Stimulated activated CD4-positive, alpha-beta T cell treated with anti-CD3 and anti-CD28 coated beads, Interleukin-4, amount 100 ng/mL, for 4 hours (primary cell): ENCODE measurements around the gene TTLL8.

Experiments used
- DNase-seq, 2 experiments: peaks; one replicate each; pipeline ENCODE4 v3.0.0-alpha.2; 2020

TTLL8 gene

DNA sequence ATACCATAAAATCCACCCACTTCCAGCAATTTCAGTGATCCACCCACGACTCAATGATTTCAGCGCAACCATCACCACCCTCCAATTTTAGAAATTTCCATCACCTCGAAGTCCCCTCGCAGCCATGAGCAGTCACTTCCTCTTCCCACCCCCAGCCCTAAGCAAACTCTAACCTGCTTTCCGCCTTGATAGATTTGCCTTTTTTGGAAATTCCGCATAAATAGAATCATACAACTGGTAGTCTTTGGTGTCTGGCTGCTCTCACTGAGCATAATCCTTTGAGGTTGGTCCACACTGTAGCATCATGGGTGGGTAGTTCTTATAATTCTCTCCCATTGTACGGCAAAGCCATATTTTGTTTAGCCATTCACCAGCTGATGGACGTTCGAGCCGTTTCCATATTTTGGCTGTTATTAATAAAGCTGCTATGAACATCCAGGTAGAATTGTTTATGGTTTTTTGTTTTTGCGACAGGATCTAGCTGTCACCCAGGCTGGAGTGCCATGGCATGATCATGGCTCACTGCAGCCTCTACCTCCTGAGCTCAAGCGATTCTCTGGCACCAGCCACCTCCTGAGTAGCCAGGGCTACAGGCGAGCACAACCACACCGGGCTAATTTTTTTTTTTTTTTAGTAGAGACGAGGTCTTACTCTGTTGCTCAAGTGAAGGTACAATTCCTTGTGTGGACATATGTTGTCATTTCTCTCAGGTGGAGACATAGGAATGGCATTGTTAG is 81.5 kb downstream of the TTLL8 start:
- DNase-seq: peak; percentile 49 to 83

DNA sequence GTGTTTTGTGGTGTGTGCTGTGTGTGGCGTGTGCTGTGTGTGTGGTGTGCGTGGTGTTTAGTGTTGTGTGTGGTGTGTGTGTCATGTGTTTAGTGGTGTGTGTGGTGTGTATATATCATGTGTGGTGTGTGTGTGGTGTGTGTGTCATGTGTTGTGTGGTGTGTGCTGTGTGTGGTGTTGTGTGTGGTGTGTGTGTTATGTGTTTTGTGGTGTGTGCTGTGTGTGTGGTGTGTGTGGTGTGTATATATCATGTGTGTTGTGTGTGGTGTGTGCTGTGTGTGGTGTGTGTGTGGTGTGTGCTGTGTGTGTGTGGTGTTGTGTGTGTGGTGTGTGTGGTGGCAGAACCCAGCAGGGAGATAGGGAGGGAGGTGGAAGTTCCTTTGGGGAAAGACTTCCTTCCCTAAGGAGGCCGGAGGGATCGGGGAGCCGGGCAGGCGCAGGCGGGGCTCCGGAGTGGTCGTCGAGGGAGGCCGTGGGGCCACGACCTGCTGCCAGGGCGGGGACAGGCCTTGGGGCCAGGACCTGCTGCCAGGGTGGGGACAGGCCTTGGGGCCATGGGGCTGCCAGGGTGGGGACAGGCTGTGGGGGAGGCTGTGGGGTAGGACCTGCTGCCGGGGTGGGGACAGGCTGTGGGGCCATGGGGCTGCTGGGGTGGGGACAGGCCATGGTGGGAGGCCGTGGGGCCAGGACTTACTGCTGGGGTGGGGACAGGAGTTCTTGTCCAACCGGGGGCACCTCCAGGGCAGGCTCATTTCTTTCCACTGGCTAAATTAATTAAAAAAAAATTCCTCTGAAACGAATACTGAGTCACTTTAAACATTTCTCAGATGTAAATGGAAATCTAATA is 82.3 kb downstream of the TTLL8 start:
- peak; percentile 62 to 76 for DNase-seq

DNA sequence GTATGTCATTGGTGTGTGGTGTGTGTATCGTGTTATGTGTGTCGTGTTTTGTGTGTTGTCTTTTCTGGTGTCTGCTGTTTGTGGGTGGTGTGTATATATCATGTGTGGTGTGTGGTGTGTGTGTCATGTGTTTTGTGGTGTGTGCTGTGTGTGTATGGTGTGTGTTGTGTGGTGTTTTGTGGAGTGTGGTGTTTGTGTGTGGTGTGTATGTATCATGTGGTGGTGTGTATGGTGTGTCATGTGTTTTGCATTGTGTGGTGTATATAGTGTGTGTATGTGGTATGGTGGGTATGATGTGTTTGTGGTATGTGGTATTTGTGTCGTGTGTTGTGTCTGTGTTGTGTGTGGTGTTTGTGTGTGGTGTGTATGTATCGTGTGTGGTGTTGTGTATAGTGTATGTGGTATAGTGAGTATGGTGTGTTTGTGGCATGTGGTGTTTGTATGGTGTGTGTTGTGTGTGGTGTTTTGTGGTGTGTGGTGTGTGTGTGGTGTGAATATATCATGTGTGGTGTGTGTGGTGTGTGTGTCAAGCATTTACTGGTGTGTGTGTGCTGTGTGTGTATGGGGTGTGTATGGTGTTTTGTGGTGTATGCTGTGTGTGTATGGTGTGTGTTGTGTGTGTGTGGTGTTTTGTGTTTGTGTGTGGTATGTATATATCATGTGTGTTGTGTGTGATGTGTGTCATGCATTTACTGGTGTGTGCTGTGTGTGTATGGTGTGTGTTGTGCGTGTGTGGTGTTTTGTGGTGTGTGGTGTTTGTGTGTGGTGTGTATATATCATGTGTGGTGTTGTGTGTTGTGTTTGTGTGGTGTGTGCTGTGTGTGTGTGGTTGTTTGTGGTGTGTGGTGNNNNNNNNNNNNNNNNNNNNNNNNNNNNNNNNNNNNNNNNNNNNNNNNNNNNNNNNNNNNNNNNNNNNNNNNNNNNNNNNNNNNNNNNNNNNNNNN is 84.8 kb downstream of the TTLL8 start:
- no peak for DNase-seq

DNA sequence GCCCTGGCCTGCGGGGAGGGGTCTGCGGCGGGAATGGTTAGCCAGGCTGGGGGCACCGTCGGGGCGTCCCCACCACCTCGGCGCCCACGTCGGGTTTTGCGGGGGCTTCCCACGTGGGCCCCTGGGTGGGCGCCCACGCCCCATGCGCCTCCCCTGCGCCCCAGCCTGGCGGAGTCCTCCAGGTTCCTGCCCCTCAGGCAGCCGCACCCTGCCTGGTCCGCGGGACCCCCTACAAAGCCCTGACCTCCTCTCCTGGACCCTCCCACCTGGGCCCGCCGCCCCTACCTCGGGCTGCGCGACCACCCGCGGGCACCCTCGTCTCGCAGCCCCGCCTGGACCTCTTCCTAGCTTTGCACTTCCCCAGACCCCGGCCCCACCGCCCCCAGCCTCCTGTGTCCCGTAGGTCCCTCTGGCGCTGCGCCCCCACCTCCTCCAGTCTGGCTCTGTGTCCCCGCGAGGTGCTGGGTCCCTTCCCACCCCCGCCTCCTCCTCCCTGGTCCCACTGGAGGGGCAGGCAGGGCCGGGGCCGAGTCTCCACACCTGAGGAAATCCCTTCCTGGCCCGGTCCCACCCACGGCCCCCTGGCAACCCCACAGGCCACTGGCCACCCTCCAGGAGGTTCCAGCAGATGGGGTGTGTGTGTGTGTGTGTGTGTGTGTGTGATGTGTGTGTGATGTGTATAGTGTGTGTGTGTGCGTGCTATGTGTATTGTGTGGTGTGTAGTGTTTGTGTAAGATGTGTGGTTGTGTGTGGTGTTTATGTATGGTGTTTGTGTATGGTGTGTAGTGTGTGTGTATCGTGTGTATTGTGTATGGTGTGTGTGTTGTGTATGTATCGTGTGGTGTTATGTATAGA is 85.7 kb downstream of the TTLL8 start:
- peak; percentile 24 to 40 for DNase-seq

DNA sequence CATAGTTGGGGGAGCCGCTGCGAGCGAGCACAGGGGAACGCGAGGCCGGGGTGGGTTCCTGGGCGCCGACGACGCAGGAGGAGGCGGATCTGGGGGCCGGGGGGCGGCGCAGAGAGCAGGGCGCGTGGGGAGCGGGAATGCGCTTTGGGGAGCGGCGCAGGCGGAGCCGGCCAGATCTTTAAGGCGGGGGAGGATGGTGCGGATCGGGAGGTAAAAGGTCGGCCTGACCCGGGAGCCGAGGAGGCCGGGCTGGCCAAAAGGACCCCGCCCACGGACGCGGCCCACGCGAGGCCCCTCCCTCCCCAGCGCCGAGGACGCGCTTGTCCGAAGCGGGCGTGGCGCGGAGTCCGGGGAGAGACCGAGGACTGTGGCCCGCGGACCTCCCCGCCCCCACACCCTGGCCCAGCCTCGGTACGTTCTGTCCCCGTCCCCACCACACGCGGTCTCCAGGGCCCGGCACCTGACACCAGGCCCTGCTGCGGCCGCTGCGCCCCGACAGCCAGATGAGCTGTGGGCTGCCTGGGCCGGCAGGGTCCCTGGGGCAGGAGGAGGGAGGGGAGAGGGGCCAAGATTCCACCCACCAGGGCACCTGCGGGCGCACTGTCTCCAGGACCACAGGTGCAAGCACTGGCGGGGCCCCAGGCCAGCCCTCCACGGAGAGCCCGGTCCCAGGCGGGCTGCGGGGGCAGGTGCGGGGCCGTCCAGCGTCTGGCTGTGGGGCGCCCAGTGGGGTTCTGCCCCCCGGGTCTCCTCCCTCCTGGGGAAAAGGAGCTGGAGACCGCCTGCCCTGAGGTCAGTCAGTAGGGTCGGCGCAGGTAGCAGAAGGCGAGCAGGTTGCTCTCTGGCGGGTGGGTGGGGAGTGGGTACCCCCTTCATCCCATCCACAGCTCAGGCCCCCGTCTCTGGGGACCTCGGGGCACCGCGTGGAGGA is 86.6 kb downstream of the TTLL8 start:
- DNase-seq: peak; percentile 79 to 87

DNA sequence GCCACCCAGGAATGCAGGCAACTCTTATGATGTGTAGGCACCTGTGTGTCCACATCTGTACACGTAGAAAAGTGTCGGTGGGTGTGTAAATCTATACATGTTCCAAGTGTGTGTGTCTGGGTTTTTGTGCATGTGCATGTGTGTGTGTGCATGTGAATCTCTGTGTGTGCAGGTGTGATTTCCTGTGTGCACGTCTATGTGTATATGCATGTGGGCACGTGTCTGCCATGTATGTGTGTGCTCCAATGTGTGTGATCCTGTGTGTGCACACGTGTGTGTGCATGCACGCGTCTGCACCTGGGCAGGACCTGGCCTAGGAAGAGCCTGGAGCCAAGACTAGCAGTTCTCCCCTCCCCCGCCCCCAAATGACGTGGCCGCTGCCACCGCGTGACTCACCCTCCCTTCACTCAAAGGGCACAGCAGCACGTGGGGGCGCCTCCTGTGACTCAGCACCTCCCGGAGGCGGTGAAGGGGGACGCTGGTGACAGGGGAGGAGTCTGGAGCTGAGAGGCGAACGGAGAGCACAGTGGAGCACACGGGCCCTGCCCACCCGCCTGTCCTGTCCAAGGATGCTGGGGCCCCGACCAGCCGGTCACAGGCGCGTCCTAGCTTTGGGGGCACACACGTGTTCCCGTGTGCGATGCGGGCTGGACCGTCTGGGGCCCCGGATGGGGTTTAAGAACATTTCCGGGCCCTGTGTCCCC is 87.4 kb downstream of the TTLL8 start:
- peak; percentile 94 to 99 for DNase-seq

DNA sequence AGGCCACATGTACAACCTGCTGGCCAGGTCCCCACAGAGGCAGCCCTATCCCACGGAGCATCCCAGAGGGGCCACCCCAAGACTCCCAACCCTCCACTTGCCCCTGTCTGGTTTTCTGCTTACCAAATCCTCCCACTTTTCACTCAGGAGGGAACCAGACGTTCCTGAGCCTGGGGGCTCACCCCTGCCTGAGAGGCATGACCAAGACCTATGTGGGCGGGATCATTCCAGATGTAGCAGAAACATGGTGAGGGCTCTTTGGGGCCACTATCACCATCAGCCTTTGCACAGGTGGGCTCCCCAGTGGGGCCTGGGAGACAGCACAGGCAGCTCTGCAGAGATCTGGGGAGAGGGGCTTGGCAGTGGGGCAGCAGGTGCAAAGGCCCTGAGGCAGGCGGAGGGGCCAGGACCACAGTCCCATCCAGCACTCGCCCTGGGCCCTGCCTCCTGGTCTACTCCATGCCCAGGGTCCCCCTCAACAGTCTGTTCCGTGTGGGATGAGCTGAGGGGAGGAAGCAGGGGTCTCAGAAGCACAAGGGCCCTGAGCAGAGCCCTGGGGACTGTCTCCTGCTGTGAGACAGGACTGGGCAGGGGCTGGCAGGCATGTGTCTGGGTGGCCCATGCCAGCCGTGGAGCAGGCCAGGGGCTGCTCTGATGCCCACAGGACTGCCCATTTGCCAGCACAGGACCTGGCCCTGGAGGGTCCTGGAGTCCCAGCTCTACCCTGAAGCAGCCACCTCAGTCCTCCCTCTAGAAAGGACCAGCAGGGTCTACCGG is 88.2 kb downstream of the TTLL8 start:
- no peak for DNase-seq

DNA sequence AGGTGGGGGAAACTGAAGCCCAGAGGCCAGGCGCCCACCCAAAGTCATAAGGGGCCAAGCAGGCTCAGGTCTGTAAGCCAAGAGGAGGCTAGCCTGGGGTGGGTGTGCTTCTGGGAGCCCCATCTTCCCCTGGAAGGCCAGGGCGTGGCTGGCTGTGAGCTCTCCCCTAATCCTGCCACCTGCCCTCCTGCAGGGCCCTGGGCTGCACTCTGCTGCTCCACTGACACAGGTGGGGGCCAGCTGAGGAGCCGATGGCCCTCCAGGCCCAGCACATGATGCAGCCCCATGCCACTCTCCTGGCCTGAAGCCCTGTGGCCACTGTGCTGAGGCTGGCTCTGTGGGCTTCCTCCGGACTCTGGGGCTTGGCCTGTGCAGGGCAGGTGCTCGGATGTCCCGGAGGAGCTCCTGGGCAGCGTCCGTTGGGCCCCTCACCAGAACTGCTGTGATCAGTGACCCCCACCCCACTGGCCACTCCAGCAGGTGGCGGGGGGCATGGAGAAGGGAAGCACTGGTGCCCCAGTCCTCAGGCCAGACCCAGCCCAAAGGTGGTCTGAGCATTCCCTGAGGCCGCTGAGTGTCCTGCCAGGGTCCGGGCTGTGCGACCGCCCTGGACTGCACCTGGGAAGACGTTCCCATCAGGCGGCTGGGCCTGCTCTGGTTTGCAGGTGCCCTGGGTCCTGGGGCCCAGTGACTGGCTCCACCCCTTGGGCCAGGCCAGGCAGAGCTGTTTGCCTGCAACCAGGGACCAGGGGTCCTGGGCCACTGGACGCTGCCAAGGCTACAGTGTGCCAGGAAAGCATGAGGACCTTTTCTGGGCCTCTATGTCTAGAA is 89.1 kb downstream of the TTLL8 start:
- no peak for DNase-seq
